Adrenal gland (tissue), 5 donors: ENCODE measurements around the gene HOXA13.

Experiments used
- POLR2A ChIP-seq, 2 donors: fragments of 450-650 bp; IDR thresholded peaks; one replicate each; pipeline ENCODE4 v1.6.1; 2017; ENCODE audit warnings: antibody characterized with exemption in 2 of 2, mild to moderate bottlenecking in 2 of 2, moderate library complexity in 1 of 2
- TF ChIP-seq, protein P1 (sequence below), 6 experiments: fragments of 450-650 bp in 4 of 6; fragments of 200-600 bp in 2 of 6; sonication (generic) in 1 of 6; IDR thresholded peaks; 1 replicate in 5 of 6; 2 replicates in 1 of 6; pipeline versions ENCODE4 v1.5.1 to v1.8.0; 2016 to 2021; ENCODE audit warnings: antibody characterized with exemption in 6 of 6, mild to moderate bottlenecking in 2 of 6, moderate library complexity in 1 of 6
- donor health status: DM: no; HTN: no; CAD: no.

DNA sequence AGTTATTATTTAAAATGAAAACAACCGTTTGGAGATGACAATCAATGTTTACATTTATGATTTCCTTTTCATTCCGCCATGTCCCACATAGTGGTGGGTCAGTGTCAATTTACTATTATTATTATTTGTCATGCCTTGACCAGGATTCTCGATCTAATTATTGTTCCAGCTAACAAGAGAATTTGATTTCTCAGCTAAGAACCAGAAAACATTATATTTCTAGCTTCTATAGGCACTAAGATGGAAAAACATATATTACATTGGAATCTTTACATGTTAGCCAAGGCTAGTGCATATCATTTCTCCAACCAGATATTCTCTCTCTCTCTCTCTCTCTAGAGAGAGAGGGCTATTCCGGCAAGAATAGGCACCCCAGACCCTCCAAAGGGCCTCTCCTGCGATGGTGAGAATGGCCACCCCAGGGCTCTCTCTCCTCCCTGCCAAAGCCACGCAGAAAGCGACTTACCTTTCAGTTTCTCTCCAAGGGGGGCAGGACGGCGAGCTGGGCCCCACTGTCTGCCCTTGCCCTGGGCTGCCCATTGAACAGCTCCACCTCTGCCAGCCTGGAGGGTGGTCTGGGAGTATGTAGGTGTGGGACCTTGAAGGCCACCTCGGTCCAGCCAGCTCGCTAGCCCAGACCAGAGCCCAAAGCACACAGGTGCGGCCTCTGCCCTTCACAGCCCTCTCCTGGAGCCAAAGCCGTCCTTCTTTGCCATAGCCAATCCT, 49.9 kb downstream of the HOXA13 start:
- TF ChIP-seq, protein P1, sequence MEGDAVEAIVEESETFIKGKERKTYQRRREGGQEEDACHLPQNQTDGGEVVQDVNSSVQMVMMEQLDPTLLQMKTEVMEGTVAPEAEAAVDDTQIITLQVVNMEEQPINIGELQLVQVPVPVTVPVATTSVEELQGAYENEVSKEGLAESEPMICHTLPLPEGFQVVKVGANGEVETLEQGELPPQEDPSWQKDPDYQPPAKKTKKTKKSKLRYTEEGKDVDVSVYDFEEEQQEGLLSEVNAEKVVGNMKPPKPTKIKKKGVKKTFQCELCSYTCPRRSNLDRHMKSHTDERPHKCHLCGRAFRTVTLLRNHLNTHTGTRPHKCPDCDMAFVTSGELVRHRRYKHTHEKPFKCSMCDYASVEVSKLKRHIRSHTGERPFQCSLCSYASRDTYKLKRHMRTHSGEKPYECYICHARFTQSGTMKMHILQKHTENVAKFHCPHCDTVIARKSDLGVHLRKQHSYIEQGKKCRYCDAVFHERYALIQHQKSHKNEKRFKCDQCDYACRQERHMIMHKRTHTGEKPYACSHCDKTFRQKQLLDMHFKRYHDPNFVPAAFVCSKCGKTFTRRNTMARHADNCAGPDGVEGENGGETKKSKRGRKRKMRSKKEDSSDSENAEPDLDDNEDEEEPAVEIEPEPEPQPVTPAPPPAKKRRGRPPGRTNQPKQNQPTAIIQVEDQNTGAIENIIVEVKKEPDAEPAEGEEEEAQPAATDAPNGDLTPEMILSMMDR (IDR thresholded peaks at IDR 0.05): peak in 1 of 6 experiments; percentile 13
- no peak for TF ChIP-seq POLR2A (IDR thresholded peaks at IDR 0.05)
